ENCODE measurements around the gene FERD3L. TPM values are rescaled to one million over a fixed set of nuclear protein-coding genes. Genes with fewer than 3 reads are reported as not detected.
A peak's percentile ranks its signal among the peaks of the same experiment; 100 is the strongest.
"Not testable (repeated sequence)": the region's sequence is repeated elsewhere in the genome, so short reads cannot be mapped to it uniquely, and the experiment has no call there.

The FERD3L gene
- total RNA-seq (not detected), polyA plus RNA-seq (ENCODE audit: insufficient read depth, low read depth, low replicate concordance) (not detected)
- long read RNA-seq, donor 1: 0 reads
- long read RNA-seq, donor 2: 0 reads

GRCh38 chr7:19144661-19145433 lies at the start of gene FERD3L:
Gene FERD3L, minus strand, starts transcription at chr7:19145421. Its CDS starts 59 bp downstream, at chr7:19145362.
- no peaks in the 10 kb centered on the region for H3K36me3 ChIP-seq (ENCODE audit: low read depth, missing control alignments)
- intact Hi-C loops (cut with DNase I; ENCODE audit: low total_unique reads): no loop called here
- TF ChIP-seq CTCF (IDR thresholded peaks at IDR 0.05): no peak
- no peak for TF ChIP-seq POLR2A (IDR thresholded peaks at IDR 0.05)
- H3K27me3 ChIP-seq: no peaks in the 10 kb centered on the region
- 2 to 5% methylated on average over 34 to 51 of the region's 51 CpGs for WGBS, 2 donors
- no peaks in the 10 kb centered on the region for H3K9me3 ChIP-seq
- H3K4me1 ChIP-seq: peaks cover 3% of the 10 kb centered on the region
- no peak within 1 kb of the TSS for H3K27ac ChIP-seq
- peak within 1 kb of the TSS; percentile 19 to 32 for H3K4me3 ChIP-seq
- DNase-seq: no peak

GRCh38 chr7:19194417-19194816 lies 49.2 kb upstream of the FERD3L start:
- intact Hi-C loops (cut with DNase I; ENCODE audit: low total_unique reads); H3K9me3 ChIP-seq; H3K4me3 ChIP-seq; DNase-seq; H3K4me1 ChIP-seq; H3K27me3 ChIP-seq; H3K27ac ChIP-seq; H3K36me3 ChIP-seq (ENCODE audit: low read depth, missing control alignments): not testable (repeated sequence)
- 45 to 47% methylated on average over 12 to 14 of the region's 14 CpGs for WGBS, 2 donors

DNA sequence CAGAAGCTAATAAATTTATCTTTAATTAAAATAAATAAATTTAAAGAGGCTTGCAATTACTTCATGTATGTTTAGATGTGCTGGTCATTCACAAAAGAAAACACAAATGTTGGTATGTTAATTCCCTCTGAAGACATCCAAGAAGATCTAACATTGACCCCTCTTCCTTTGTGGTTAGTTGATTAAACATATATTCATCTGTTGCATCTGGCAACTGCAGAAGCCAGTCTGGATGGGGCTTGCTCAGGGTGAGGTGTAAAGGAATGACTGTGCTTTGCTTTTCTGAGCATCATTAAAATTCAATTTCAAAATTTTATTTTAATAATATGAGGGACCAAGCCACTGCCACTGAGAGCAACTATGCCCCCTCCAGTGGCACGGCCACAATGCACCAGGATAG lies 36.4 kb upstream of the FERD3L start:
- H3K27me3 ChIP-seq: no peaks in the 10 kb centered on the region
- no peaks in the 10 kb centered on the region for H3K4me1 ChIP-seq
- H3K4me3 ChIP-seq: no peak overlapping the region
- no peaks in the 10 kb centered on the region for H3K36me3 ChIP-seq (ENCODE audit: low read depth, missing control alignments)
- no peak for TF ChIP-seq CTCF (IDR thresholded peaks at IDR 0.05)
- no peak for TF ChIP-seq POLR2A (IDR thresholded peaks at IDR 0.05)
- no peak for DNase-seq
- H3K27ac ChIP-seq: no peak overlapping the region
- WGBS, 2 donors: 88 to 100% methylated on average over 1 of the region's 1 CpG
- intact Hi-C loops (cut with DNase I; ENCODE audit: low total_unique reads): no loop called here
- no peaks in the 10 kb centered on the region for H3K9me3 ChIP-seq

GRCh38 chr7:19178595-19178994 lies 33.4 kb upstream of the FERD3L start:
- H3K4me1 ChIP-seq: no peaks in the 10 kb centered on the region
- no peaks in the 10 kb centered on the region for H3K27me3 ChIP-seq
- H3K9me3 ChIP-seq: no peaks in the 10 kb centered on the region
- H3K4me3 ChIP-seq: no peak overlapping the region
- H3K36me3 ChIP-seq (ENCODE audit: low read depth, missing control alignments): no peaks in the 10 kb centered on the region
- H3K27ac ChIP-seq: no peak overlapping the region
- WGBS, 2 donors: 85 to 90% methylated on average over 4 of the region's 4 CpGs
- no peak for TF ChIP-seq POLR2A (IDR thresholded peaks at IDR 0.05)
- no peak for TF ChIP-seq CTCF (IDR thresholded peaks at IDR 0.05)
- no peak for DNase-seq
- intact Hi-C loops (cut with DNase I; ENCODE audit: low total_unique reads): no loop called here

DNA sequence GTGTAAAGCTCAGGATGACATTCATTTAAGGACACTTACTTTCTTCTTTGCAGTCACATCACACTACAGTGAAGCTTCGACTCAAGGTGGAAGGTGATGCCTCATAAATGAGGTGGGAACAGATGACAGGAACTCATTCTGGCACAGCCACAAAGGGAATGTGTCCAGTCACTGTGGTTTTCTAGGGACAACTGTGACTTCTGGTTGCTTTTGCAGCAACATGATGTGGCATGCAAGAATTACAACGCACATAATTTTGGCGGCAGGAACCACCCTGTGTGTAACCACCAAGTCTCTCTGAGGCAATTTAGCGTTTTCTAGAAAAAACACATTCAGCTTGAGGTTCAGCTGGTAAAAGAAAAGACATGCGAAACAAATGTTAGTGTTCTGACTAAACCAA lies 32.0 kb upstream of the FERD3L start:
- H3K27me3 ChIP-seq: no peaks in the 10 kb centered on the region
- H3K4me1 ChIP-seq: no peaks in the 10 kb centered on the region
- no peak overlapping the region for H3K27ac ChIP-seq
- no peak for DNase-seq
- H3K4me3 ChIP-seq: no peak overlapping the region
- H3K36me3 ChIP-seq (ENCODE audit: low read depth, missing control alignments): no peaks in the 10 kb centered on the region
- no peaks in the 10 kb centered on the region for H3K9me3 ChIP-seq
- intact Hi-C loops (cut with DNase I; ENCODE audit: low total_unique reads): no loop called here
- 89% methylated on average over 5 of the region's 5 CpGs for WGBS, 2 donors
- TF ChIP-seq CTCF (IDR thresholded peaks at IDR 0.05) (no peak), POLR2A (IDR thresholded peaks at IDR 0.05) (no peak)
